HepG2 (cell line): ENCODE measurements around the gene SPRYD4. TPM values are rescaled to one million over a fixed set of nuclear protein-coding genes. Genes with fewer than 3 reads are reported as not detected.

Experiments
- ARID2 ChIP-seq: sonication (generic); formaldehyde crosslinking; IDR thresholded peaks from 2 replicates; pipeline ENCODE4 v1.8.1; 2022; ENCODE audit warnings: mild to moderate bottlenecking, missing genetic modification reagents, borderline replicate concordance
- ARNT2 ChIP-seq: sonication (generic); formaldehyde crosslinking; IDR thresholded peaks from 2 replicates; pipeline ENCODE4 v1.8.0; 2022; ENCODE audit warnings: mild to moderate bottlenecking, low read depth, missing genetic modification reagents, moderate library complexity
- ATAD3A ChIP-seq: sonication (generic); formaldehyde crosslinking; IDR thresholded peaks from 2 replicates; pipeline ENCODE4 v1.4.0; 2020; ENCODE audit warnings: missing genetic modification reagents
- IKZF4 ChIP-seq: sonication (generic); formaldehyde crosslinking; IDR thresholded peaks from 2 replicates; pipeline ENCODE4 v1.5.1; 2020; ENCODE audit warnings: borderline replicate concordance, mild to moderate bottlenecking, low read depth, missing genetic modification reagents; ENCODE audit errors: not compliant biosample characterization
- IRF2 ChIP-seq: IDR thresholded peaks from 2 replicates; pipeline ENCODE4 v1.6.1; 2018; ENCODE audit warnings: missing genetic modification reagents, missing compliant biosample characterization
- KAT2B ChIP-seq: fragments of 150-350 bp; IDR thresholded peaks from 2 replicates; pipeline ENCODE4 v1.6.1; 2014; ENCODE audit warnings: low read depth, low read length, borderline replicate concordance
- KLF16 ChIP-seq, 2 experiments: sonication (generic) in 1 of 2; formaldehyde crosslinking in 1 of 2; IDR thresholded peaks; 2 replicates each; pipeline versions ENCODE4 v1.6.1 to v1.8.0; 2016 to 2023; ENCODE audit warnings: missing genetic modification reagents in 2 of 2, missing compliant biosample characterization in 1 of 2
- NONO ChIP-seq, 2 experiments: fragments of 450-650 bp in 1 of 2; sonication (generic) in 1 of 2; formaldehyde crosslinking in 1 of 2; IDR thresholded peaks in 1 of 2; conservative IDR thresholded peaks in 1 of 2; 2 replicates each; pipeline versions ENCODE4 v1.6.1 to v1.8.0; 2017 to 2022; ENCODE audit warnings: mild to moderate bottlenecking in 1 of 2, missing genetic modification reagents in 1 of 2, moderate library complexity in 1 of 2
- PPARG ChIP-seq: conservative IDR thresholded peaks from 2 replicates; pipeline ENCODE4 v1.6.1; 2016; ENCODE audit warnings: missing biosample characterization, missing genetic modification reagents
- RXRA ChIP-seq: sonication (generic); formaldehyde crosslinking; IDR thresholded peaks from 2 replicates; pipeline ENCODE4 v1.5.1; 2020; ENCODE audit warnings: missing genetic modification reagents
- STAG1 ChIP-seq: sonication (generic); formaldehyde crosslinking; IDR thresholded peaks from 2 replicates; pipeline ENCODE4 v1.4.0; 2020; ENCODE audit warnings: missing genetic modification reagents
- polyA plus RNA-seq, 8 experiments: library from polyadenylated mRNA; depleted of rRNA in 3 of 8; stranded (reverse) in 7 of 8; unstranded in 1 of 8; fragments of >200 nt; fragmentation: Illumina TruSeq in 4 of 8; extraction: Trizol in 4 of 8; gene quantifications; 2 replicates each; pipeline versions ENCODE4 v1.2.1 to v1.2.3, GENCODE V29; 2011 to 2016; ENCODE audit warnings: low read depth in 4 of 8, missing spikeins in 1 of 8, mixed read lengths in 1 of 8; ENCODE audit not compliant: insufficient read depth in 1 of 8
- total RNA-seq, 5 experiments: library from RNA; depleted of rRNA; stranded (reverse); fragments of >200 nt; fragmentation: Illumina TruSeq; extraction: Trizol; gene quantifications; 2 replicates each; pipeline ENCODE4 v1.2.3, GENCODE V29; 2016; ENCODE audit warnings: low read depth in 1 of 5
- TF ChIP-seq, protein P1 (sequence below): sonication (generic); formaldehyde crosslinking; IDR thresholded peaks from 2 replicates; pipeline ENCODE4 v1.5.0; 2020; ENCODE audit warnings: mild to moderate bottlenecking, missing genetic modification reagents, borderline replicate concordance
- TF ChIP-seq, protein P2 (sequence below): sonication (generic); formaldehyde crosslinking; IDR thresholded peaks from 2 replicates; pipeline ENCODE4 v1.5.0; 2020; ENCODE audit warnings: mild to moderate bottlenecking, missing genetic modification reagents

The SPRYD4 gene
- total and polyA plus RNA-seq, 2 of the 13 experiments (the other 11 are each of a cell fraction or from before 2014, with no cell fraction given): 3.9 to 4.5 TPM

DNA sequence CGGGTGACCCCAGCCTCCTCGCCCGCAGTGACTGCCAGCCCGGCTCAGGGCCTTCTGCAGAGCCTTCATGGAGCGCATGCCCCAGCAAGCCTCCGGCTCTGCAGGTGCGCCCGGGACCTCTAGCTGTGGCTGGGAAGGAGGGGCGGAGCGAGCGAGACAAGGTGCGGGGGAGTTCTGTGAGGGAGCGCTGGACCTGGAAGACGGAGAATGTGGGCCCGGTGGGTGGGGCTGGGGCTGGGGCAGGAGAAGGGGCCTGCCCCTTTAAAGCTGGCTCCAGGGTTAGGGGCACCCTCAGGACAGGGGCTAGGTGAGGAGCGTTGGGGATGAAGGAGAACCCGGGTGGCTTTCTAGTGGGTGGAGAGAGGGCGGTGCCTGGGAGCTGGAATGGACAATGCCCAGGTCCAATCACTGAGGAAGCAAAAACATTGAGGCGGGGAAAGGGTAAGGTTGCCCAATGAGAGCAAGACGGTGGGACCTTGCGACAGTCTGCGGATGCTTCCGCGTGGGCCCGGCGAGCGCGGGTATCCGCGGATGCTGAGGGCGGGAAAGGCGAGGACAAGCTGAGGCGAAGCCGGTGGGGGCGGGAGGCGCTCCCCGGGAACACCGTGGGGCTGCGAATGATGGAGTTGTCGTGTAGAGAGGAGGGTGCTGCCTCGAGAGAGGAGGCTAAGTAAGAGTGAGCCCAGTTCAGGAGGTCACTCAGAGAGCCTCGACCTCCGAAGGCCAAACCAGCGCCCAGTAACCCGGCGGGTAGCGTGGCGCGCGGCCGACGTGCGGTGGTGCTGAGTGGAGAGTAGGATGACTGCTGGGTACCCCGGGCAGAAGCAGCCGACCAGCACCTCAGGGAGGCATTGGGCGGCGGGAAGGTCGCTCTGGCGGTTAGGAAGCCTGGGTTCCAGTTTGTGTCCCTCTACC lies 19.9 kb downstream of the SPRYD4 start, which contains the start of gene GLS2 (continued):
- TF ChIP-seq, protein P1, sequence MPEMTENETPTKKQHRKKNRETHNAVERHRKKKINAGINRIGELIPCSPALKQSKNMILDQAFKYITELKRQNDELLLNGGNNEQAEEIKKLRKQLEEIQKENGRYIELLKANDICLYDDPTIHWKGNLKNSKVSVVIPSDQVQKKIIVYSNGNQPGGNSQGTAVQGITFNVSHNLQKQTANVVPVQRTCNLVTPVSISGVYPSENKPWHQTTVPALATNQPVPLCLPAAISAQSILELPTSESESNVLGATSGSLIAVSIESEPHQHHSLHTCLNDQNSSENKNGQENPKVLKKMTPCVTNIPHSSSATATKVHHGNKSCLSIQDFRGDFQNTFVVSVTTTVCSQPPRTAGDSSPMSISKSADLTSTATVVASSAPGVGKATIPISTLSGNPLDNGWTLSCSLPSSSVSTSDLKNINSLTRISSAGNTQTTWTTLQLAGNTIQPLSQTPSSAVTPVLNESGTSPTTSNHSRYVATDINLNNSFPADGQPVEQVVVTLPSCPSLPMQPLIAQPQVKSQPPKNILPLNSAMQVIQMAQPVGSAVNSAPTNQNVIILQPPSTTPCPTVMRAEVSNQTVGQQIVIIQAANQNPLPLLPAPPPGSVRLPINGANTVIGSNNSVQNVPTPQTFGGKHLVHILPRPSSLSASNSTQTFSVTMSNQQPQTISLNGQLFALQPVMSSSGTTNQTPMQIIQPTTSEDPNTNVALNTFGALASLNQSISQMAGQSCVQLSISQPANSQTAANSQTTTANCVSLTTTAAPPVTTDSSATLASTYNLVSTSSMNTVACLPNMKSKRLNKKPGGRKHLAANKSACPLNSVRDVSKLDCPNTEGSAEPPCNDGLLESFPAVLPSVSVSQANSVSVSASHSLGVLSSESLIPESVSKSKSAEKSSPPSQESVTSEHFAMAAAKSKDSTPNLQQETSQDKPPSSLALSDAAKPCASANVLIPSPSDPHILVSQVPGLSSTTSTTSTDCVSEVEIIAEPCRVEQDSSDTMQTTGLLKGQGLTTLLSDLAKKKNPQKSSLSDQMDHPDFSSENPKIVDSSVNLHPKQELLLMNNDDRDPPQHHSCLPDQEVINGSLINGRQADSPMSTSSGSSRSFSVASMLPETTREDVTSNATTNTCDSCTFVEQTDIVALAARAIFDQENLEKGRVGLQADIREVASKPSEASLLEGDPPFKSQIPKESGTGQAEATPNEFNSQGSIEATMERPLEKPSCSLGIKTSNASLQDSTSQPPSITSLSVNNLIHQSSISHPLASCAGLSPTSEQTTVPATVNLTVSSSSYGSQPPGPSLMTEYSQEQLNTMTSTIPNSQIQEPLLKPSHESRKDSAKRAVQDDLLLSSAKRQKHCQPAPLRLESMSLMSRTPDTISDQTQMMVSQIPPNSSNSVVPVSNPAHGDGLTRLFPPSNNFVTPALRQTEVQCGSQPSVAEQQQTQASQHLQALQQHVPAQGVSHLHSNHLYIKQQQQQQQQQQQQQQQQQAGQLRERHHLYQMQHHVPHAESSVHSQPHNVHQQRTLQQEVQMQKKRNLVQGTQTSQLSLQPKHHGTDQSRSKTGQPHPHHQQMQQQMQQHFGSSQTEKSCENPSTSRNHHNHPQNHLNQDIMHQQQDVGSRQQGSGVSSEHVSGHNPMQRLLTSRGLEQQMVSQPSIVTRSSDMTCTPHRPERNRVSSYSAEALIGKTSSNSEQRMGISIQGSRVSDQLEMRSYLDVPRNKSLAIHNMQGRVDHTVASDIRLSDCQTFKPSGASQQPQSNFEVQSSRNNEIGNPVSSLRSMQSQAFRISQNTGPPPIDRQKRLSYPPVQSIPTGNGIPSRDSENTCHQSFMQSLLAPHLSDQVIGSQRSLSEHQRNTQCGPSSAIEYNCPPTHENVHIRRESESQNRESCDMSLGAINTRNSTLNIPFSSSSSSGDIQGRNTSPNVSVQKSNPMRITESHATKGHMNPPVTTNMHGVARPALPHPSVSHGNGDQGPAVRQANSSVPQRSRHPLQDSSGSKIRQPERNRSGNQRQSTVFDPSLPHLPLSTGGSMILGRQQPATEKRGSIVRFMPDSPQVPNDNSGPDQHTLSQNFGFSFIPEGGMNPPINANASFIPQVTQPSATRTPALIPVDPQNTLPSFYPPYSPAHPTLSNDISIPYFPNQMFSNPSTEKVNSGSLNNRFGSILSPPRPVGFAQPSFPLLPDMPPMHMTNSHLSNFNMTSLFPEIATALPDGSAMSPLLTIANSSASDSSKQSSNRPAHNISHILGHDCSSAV (CRISPR knock-in tag): no peak
- no peak for TF ChIP-seq ATAD3A
- TF ChIP-seq PPARG (CRISPR knock-in tag): no peak
- peak; percentile 95 for TF ChIP-seq ARNT2 (CRISPR knock-in tag)
- peak; percentile 91 for TF ChIP-seq IKZF4 (CRISPR knock-in tag)
- TF ChIP-seq IRF2 (CRISPR knock-in tag): no peak
- TF ChIP-seq KAT2B: no peak
- no peak for TF ChIP-seq STAG1 (CRISPR knock-in tag)
- peak; percentile 28; the same call in 1 of the 2 replicates for TF ChIP-seq RXRA (CRISPR knock-in tag)
- TF ChIP-seq NONO (IDR thresholded peaks at IDR 0.05): no peak
- TF ChIP-seq NONO (CRISPR knock-in tag; conservative IDR thresholded peaks at IDR 0.05): no peak; the same call in none of the 2 replicates
- TF ChIP-seq KLF16 (CRISPR knock-in tag; IDR thresholded peaks at IDR 0.05): peak; percentile 57 to 60; a peak in 2 of 4 replicates
- TF ChIP-seq, protein P2, sequence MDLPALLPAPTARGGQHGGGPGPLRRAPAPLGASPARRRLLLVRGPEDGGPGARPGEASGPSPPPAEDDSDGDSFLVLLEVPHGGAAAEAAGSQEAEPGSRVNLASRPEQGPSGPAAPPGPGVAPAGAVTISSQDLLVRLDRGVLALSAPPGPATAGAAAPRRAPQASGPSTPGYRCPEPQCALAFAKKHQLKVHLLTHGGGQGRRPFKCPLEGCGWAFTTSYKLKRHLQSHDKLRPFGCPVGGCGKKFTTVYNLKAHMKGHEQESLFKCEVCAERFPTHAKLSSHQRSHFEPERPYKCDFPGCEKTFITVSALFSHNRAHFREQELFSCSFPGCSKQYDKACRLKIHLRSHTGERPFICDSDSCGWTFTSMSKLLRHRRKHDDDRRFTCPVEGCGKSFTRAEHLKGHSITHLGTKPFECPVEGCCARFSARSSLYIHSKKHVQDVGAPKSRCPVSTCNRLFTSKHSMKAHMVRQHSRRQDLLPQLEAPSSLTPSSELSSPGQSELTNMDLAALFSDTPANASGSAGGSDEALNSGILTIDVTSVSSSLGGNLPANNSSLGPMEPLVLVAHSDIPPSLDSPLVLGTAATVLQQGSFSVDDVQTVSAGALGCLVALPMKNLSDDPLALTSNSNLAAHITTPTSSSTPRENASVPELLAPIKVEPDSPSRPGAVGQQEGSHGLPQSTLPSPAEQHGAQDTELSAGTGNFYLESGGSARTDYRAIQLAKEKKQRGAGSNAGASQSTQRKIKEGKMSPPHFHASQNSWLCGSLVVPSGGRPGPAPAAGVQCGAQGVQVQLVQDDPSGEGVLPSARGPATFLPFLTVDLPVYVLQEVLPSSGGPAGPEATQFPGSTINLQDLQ (CRISPR knock-in tag): peak; percentile 74; the same call in 1 of the 2 replicates
- no peak for TF ChIP-seq ARID2
